ENCODE results near the gene FLRT2.

DNA sequence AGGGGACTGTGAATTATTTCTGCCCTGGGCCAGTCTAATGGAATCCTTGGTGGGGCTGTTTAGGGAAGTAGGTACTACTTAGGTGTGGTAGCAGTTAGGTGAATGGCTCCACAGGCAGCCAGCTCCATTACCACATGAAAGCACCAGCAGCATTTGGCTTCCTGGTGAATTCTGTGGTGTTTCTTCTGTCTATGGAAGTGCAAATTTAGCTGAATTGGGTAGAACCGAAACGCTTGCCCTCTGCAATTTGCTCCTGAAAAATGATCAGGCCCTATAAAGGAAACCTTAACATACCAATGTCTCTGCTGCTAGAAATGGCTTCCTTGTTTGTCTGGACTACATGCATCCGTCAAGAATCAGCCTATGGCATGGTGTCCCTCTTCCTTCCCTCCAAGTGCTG lies 16.4 kb downstream of the FLRT2 start:
- TF ChIP-seq, protein P1, sequence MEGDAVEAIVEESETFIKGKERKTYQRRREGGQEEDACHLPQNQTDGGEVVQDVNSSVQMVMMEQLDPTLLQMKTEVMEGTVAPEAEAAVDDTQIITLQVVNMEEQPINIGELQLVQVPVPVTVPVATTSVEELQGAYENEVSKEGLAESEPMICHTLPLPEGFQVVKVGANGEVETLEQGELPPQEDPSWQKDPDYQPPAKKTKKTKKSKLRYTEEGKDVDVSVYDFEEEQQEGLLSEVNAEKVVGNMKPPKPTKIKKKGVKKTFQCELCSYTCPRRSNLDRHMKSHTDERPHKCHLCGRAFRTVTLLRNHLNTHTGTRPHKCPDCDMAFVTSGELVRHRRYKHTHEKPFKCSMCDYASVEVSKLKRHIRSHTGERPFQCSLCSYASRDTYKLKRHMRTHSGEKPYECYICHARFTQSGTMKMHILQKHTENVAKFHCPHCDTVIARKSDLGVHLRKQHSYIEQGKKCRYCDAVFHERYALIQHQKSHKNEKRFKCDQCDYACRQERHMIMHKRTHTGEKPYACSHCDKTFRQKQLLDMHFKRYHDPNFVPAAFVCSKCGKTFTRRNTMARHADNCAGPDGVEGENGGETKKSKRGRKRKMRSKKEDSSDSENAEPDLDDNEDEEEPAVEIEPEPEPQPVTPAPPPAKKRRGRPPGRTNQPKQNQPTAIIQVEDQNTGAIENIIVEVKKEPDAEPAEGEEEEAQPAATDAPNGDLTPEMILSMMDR (IDR thresholded peaks at IDR 0.05 in 4 of 5, conservative IDR thresholded peaks at IDR 0.05 in 1 of 5): no peak
- TF ChIP-seq POLR2A (IDR thresholded peaks at IDR 0.05): no peak
